Kidney capillary endothelial cell (primary cell): Measurements from ENCODE around the gene ATP2A3.

Experiments
- DNase-seq: peaks from one replicate; pipeline ENCODE4 v3.0.0-alpha.2; 2018; ENCODE audit warnings: low spot score

ATP2A3 gene

DNA sequence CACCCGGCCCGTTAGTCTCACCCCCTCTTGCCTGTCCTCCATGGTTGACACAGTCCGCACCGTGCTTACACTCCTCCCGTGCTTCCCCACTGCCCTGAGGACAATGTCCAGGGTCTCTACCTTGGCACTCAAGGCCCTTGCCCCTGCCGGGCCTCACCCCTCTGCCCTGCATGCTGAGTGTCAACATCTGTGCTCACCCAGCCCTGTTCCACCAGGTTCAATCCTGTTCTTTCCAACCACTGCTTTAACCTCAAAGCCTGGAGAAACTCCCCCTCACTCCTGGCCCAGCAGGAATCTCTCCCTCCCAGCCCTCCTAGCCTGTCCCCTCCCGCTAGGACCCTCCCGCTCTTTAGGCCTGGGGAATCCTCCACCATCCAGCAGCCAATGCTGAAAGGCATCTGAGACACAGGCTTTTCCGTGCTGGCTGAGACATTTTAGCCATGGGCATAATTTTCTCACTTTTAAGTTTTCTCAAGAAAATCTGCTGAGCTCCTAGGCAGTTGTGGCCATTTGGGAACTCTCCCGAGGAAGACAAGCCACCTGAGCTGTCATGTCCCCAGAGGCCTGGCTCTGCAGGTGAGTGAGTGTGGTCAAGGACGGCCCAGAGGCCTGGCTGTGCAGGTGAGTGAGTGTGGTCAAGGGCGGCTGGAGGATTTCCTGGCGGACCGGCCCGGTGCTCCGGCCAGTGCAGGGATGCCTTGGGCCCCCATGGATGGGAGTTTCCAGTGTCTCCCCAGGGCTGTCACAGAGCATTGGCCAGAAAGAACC lies 37.2 kb downstream of the ATP2A3 start:
- DNase-seq: no peak

- no peak for DNase-seq
Observed at GRCh38 chr17:3925684-3926485, 38.4 kb downstream of the ATP2A3 start.

DNA sequence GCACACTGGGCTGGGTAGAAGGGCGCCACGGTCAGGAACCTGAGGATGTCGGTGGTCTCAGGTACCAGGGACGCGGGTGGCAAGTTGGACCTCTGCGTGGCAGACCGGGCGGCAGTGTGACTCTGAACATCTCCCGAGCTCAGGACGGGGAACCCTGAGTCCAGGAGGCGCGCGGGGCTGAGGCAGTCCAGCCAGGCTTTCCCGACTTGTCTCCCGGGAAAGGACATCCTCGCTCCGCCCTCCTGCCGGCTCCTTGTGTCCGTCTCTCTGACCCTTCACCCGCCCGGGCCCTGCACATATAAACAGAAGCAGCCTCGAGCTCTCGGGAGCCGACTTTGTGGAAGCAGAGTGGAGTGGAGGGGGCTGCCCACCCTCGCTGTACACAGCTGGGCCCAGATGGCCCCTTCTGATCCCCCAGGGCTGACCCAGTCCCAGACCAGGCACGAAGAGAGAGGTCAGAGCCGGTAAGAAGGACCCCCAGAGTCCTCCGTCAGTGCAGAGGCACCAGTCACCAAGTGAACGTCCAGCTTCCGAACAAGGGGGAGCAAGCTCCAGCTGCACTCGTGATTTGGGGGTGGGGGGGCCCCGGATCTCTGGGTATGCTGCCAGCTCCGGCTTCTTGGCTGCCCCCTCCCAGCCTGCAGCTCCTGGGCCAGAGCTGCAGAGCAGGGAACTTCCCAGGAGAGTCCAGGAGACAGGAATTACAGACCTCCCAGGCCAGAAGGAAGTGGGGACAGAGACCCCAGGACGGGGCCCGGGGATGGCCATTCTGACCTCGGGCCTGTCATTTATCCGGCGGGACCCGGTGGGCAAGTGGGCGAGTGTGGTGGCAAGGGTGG lies 39.5 kb downstream of the ATP2A3 start:
- no peak for DNase-seq

- no peak for DNase-seq
Observed at GRCh38 chr17:3923466-3924190, 40.6 kb downstream of the ATP2A3 start.

GRCh38 chr17:3922765-3923164 lies 41.5 kb downstream of the ATP2A3 start:
- DNase-seq: no peak

- DNase-seq: no peak
Observed at GRCh38 chr17:3921502-3922319, 42.5 kb downstream of the ATP2A3 start.

GRCh38 chr17:3921006-3921405 lies 43.2 kb downstream of the ATP2A3 start:
- no peak for DNase-seq

- DNase-seq: no peak
Observed at GRCh38 chr17:3919123-3919624, 45.1 kb downstream of the ATP2A3 start.

DNA sequence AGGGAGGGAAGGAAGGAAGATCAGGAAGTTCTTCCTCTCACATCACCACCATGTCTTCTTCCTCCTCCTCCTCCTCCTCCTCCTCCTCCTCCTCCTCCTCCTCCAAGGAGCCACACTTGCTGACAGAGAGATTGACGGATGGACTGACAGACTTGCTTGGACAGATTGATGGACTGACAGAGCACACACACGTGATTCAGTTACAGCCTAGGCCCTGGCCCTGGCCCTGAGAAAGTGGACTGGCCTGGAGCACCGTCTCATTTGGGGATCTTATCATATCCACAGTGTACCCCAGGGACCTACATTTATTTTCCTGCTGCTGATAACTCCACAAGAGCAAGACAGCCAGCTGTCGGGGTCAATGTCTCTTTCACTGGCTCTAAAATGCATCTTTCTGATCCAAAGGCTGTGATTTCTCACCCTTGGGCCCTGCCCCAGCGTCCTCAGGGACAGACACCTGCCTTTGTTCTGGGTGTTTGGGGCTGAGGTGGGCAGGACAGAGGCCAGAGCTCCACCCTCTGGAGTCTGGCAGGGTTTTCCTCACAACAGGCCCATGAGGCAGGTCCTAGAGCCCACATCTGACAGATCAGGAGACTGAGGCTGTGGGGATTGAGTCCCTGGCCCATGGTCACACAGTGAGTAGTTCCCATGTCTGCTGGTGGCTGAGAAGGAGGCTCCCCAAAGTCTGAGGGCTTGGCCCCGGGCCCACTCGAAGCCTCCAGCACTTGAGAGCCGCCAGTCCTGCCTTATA lies 45.7 kb downstream of the ATP2A3 start:
- DNase-seq: no peak

- no peak for DNase-seq
Observed at GRCh38 chr17:3917391-3917931, 46.8 kb downstream of the ATP2A3 start.

- no peak for DNase-seq
Observed at GRCh38 chr17:3916825-3917224, 47.4 kb downstream of the ATP2A3 start.

GRCh38 chr17:3915995-3916696 lies 48.1 kb downstream of the ATP2A3 start, which contains the start of gene P2RX1:
P2RX1 (minus strand) TSS chr17:3916465; CDS start chr17:3916225, 240 bp downstream.
- no peak for DNase-seq

- no peak for DNase-seq
Observed at GRCh38 chr17:3915581-3915994, 48.6 kb downstream of the ATP2A3 start.

- DNase-seq: no peak
Observed at GRCh38 chr17:3914312-3914670, 49.9 kb downstream of the ATP2A3 start.

GRCh38 chr17:3913531-3914311 lies 50.5 kb downstream of the ATP2A3 start:
- peak; percentile 72 for DNase-seq

DNA sequence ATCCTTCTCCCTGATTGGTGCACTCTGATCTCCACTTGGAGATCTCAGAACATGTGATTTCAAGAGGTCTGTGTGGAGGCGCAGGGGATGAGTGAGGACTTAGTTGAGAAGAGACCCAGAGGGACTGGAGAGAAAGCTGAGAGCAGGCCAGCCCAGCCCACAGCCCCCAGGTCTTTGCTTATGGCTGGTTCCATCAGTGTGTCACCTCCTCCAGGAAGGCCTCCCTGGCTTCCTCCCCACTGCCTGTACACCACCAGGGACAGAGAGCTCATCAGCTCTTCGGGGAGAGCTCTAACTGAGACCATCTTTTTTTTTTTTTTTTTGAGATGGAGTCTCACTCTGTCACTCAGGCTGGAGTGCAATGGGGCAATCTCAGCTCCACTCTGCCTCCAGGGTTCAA lies 51.4 kb downstream of the ATP2A3 start:
- no peak for DNase-seq

DNA sequence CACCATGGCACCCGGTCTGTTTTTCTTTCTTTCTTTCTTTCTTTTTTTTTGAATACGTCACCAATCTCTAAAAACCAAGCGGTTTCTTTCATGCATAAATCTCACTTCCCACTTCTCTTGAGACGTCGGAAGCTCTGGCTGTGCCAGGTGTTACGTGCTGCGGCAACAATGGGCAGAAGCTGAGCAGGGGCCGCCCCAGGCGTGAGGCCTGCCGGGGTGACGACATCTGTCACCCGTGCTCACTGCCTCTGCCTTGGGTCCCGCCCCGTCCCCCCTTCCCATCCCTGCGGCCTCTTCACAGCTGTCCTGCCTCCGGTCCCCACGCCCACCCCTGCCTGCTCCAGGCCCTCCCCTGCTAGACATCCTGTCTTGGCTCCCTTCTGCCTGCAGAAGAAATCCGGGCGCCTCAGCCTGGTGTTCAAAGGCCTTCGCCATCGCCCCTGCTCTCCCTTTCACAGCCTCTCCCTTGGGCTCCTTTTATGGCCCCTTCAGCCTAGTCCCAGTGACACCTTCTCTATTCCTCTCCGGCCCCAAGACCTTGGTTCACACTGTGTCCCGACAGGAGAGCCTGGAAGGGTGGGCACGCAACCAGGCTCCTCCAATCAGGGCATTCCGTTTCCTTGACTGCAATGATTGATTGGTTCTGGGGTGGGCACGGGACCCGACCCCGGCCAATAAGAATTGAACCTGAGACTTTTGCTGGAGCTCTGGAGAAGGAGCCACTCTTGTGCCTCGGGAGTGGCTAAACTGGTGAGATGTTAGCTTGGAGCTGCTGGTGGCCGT lies 52.8 kb downstream of the ATP2A3 start:
- DNase-seq: no peak
